Mucosa of rectum (tissue), 2 donors: ENCODE data around the gene SSR1.
A peak's percentile ranks its signal among the peaks of the same experiment; 100 is the strongest.
"Not testable (repeated sequence)": the region's sequence is repeated elsewhere in the genome, so short reads cannot be mapped to it uniquely, and the experiment has no call there.

Source experiments
- H3K27ac ChIP-seq, 2 donors: one replicate each; pipeline ENCODE4 v1.7.0; 2013; ENCODE audit warnings: inconsistent platforms in 2 of 2, low read depth in 2 of 2, low read length in 2 of 2
- H3K27me3 ChIP-seq, 2 donors: one replicate each; pipeline ENCODE4 v1.7.0; 2013; ENCODE audit warnings: low read length in 2 of 2; ENCODE audit not compliant: control insufficient read depth in 2 of 2, insufficient read depth in 2 of 2
- H3K36me3 ChIP-seq, 2 donors: one replicate each; pipeline ENCODE4 v1.7.0; 2013; ENCODE audit warnings: low read length in 2 of 2; ENCODE audit not compliant: control insufficient read depth in 2 of 2, insufficient read depth in 2 of 2
- H3K4me1 ChIP-seq, 2 donors: one replicate each; pipeline ENCODE4 v1.7.0; 2013; ENCODE audit warnings: low read length in 2 of 2, mild to moderate bottlenecking in 1 of 2; ENCODE audit not compliant: control insufficient read depth in 2 of 2, insufficient read depth in 2 of 2
- H3K4me3 ChIP-seq, 2 donors: one replicate each; pipeline ENCODE4 v1.7.0; 2013; ENCODE audit warnings: low read length in 2 of 2
- H3K9ac ChIP-seq, 2 donors: one replicate each; pipeline ENCODE4 v1.7.0; 2013; ENCODE audit warnings: low read length in 2 of 2, low read depth in 1 of 2, mild to moderate bottlenecking in 1 of 2
- H3K9me3 ChIP-seq, 2 donors: one replicate each; pipeline ENCODE4 v1.7.0; 2013; ENCODE audit warnings: low read length in 2 of 2; ENCODE audit not compliant: control insufficient read depth in 2 of 2
- donor health status: healthy.
- donor health status: Normal muscosa, but diverticular disease.

SSR1 gene

DNA sequence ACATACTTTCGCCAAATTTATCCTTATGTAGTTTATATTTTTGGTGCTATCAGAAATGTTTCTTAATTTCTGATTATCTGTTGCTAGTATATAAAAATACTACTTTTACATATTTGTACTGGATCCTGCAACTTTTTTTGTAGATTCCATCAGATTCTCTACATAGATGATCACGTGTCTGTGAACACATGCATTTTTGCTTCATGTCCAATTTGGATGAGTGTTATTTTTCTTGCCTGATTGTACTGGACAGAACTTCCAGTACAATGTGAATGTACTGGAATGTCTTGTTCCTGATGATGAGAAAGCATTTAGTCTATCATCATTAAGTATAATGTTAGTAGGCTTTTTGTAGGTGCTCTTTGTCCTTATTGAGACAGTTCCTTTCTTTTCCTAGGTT is 25.0 kb upstream of the SSR1 start:
- no peaks in the 10 kb centered on the region for H3K27me3 ChIP-seq
- H3K4me3 ChIP-seq = no peak overlapping the region
- H3K4me1 ChIP-seq = no peaks in the 10 kb centered on the region
- H3K27ac ChIP-seq = no peak overlapping the region
- no peak overlapping the region for H3K9ac ChIP-seq
- H3K9me3 ChIP-seq = no peaks in the 10 kb centered on the region
- no peaks in the 10 kb centered on the region for H3K36me3 ChIP-seq

DNA sequence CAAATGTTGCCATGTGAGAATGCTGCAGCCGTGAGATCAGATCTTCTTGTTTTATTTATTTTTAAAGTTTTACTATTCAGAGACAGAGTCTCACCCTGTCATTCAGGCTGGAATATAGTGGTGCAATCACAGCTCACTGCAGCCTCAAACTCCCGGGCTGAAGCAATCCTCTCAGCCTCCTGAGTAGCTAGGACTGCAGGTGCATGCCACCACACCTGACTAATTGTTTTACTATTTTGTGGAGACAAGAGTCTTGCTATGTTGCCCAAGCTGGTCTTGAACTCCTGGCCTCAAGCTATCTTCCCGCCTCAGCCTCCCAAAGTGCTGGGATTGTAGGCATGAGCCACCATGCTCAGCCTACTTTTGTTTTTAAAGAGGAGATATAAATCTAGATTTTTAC is 22.5 kb upstream of the SSR1 start:
- no peak overlapping the region for H3K4me3 ChIP-seq
- no peaks in the 10 kb centered on the region for H3K4me1 ChIP-seq
- H3K36me3 ChIP-seq = no peaks in the 10 kb centered on the region
- H3K9ac ChIP-seq = no peak overlapping the region
- no peaks in the 10 kb centered on the region for H3K27me3 ChIP-seq
- no peak overlapping the region for H3K27ac ChIP-seq
- no peaks in the 10 kb centered on the region for H3K9me3 ChIP-seq

DNA sequence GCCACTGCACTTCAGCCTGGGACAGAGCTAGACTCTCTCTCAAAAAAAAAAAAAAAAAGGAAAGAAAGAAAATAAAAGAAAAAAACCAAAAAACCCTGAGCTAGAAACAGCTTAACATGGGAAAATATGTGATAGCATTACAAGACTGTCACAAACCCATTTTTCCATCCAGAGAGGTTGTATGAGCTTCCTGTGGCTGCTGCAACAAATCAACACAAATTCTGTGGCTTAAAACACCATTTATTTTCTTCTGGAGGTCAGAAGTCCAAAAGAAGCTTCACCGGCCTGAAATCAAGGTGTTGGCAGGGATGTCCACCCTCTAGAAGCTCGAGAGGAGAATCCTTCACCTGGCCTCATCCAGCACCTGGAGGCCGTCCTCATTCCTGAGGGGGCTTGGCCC is 21.7 kb upstream of the SSR1 start:
- H3K4me1 ChIP-seq = no peaks in the 10 kb centered on the region
- H3K27me3 ChIP-seq = no peaks in the 10 kb centered on the region
- H3K4me3 ChIP-seq = no peak overlapping the region
- no peaks in the 10 kb centered on the region for H3K36me3 ChIP-seq
- no peaks in the 10 kb centered on the region for H3K9me3 ChIP-seq
- H3K9ac ChIP-seq = no peak overlapping the region
- no peak overlapping the region for H3K27ac ChIP-seq

DNA sequence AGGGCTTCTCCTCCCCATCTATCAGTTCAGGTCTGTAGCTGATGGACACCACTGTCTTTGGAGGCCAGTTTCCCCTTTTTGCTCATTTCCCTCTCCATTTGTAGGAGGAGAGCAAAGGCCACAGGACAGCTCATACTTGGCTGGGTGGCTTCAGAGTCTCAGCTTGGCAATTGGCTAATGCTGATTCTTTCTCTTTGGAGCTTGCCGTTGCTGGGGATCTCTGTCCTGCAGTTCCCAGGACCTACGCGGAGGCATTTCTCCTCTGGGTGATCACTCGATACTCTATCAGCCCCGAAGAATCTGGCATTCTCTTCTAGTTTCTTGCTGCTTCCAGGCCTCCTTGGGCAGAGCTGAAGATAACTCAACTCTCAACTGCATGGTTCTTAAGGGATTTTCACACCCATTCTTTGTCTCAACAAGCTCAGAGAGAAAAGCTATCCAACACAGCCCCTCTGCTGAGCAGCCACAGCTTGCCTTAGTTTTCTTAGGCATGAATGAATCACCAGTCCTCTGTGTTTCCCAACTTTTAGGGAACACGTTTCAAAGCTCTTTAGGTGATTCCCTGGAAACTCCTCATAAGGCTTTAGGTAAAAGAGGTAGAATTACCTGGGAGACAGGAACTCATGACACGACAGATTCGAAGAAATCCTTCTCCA is 19.2 kb upstream of the SSR1 start:
- no peaks in the 10 kb centered on the region for H3K36me3 ChIP-seq
- no peaks in the 10 kb centered on the region for H3K9me3 ChIP-seq
- no peak overlapping the region for H3K27ac ChIP-seq
- H3K9ac ChIP-seq = no peak overlapping the region
- H3K27me3 ChIP-seq = no peaks in the 10 kb centered on the region
- H3K4me1 ChIP-seq = no peaks in the 10 kb centered on the region
- H3K4me3 ChIP-seq = no peak overlapping the region

DNA sequence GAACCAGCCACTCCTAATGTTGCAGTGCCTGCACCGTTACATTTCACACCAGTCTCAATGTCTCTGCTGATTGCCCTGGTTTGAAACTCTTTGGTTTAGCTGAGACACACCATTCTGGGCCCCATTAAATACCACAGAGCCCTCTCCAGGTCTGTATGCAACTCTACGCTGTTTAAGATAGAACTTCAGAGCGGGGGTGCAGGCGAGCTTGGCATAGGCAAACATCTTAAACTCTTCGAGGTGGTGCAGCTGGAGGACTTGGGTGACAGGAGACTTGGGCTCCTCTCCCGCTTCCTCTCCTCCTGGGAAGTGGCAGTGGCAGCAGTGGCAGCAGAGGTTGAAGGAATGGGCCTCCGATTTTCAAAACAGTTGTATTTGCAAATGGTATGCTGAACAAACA is 18.5 kb upstream of the SSR1 start:
- H3K4me1 ChIP-seq = no peaks in the 10 kb centered on the region
- H3K27me3 ChIP-seq = no peaks in the 10 kb centered on the region
- H3K9me3 ChIP-seq = no peaks in the 10 kb centered on the region
- no peak overlapping the region for H3K27ac ChIP-seq
- no peak overlapping the region for H3K4me3 ChIP-seq
- H3K36me3 ChIP-seq = no peaks in the 10 kb centered on the region
- no peak overlapping the region for H3K9ac ChIP-seq

DNA sequence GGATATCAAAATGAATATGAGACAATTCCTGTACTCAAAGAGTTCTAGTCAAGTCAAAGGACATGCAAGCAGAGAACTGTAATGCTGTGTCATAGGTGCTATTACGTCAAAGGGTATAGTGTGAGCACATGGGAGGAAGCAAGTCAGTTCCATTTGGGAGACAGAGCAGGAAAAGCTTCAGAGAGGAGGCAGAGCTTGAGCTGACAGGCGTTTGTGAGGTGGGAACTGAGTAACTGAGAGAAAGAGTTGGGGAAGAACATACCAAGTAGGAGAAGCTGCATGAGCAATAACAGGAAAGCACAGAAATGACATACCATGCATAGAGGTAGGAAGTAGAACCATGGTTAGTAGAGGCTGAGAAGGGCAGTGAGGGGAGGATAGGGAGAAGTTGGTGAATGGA is 15.2 kb upstream of the SSR1 start:
- Histone ChIP-seq H3K4me3 (no peak overlapping the region), H3K9ac (no peak overlapping the region)

DNA sequence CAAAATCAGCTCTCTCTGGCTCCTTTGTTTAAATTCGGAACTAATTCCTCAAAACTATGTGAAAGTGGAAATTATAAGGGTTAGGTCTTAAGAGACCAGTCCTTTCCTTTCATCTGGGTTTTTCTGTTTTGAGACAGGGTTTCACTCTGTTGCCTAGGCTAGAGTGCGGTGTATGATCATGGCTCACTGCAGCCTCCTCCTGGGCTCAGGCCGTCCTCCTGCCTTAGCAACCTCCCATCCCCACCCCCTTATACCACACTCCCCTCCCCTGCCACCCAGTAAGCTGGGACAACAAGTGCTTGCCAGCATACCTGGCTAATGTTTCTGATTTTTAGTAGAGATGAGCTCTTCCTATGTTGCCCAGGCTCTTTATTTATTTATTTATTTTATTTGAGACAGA is 12.8 kb upstream of the SSR1 start:
- no peaks in the 10 kb centered on the region for H3K36me3 ChIP-seq
- no peak overlapping the region for H3K9ac ChIP-seq
- no peak overlapping the region for H3K4me3 ChIP-seq
- H3K27me3 ChIP-seq = no peaks in the 10 kb centered on the region
- H3K27ac ChIP-seq = no peak overlapping the region
- H3K4me1 ChIP-seq = no peaks in the 10 kb centered on the region
- no peaks in the 10 kb centered on the region for H3K9me3 ChIP-seq

More for the DNA sequence above, 15.2 kb upstream of the SSR1 start:
- Histone ChIP-seq H3K27ac (no peak overlapping the region), H3K4me1 (no peaks in the 10 kb centered on the region), H3K27me3 (no peaks in the 10 kb centered on the region), H3K9me3 (no peaks in the 10 kb centered on the region), H3K36me3 (no peaks in the 10 kb centered on the region)

DNA sequence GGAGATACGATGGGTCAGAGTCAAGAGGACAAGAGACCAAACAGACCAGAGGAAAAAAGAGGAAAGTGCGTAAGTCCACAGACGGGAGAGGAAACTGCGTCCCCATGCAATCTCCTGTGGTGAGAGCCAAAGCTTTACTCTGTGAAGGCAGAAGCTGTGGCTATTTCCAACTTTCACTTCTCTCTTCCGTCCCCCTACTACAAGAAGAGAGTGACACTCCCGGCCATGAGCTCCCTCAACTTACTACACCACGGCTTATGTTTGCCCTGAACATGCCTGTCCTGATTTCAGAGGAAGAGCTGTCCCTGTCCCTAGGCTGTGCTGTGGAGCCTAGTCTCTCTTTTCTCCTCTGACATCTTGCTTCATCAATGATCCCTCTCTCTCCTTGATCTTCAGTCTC is 11.5 kb upstream of the SSR1 start:
- Histone ChIP-seq H3K36me3 (no peaks in the 10 kb centered on the region), H3K27ac (peak overlapping the region in 1 of 2 donors; percentile 32), H3K9me3 (no peaks in the 10 kb centered on the region), H3K4me1 (no peaks in the 10 kb centered on the region), H3K9ac (no peak overlapping the region), H3K27me3 (no peaks in the 10 kb centered on the region), H3K4me3 (no peak overlapping the region)

DNA sequence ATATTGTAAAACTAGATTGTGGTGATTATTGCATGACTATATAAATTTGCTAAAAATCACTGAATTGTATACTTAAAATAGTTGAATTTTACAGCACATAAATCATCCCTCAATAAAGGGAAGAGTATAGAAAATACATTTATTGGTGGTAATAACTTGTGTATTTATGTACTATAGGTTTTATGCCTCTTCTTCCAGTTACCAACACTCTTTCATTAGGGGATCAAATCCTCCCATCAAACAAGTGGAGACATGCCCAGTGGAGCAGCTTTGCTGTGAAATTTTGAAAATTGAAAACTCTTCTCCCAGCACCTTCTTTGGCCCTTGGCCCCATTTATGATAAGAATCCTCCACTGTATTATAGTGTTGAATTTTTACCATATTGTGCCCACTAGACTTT is 10.1 kb upstream of the SSR1 start:
- H3K9ac ChIP-seq = no peak overlapping the region
- H3K4me1 ChIP-seq = no peaks in the 10 kb centered on the region
- H3K27me3 ChIP-seq = no peaks in the 10 kb centered on the region
- H3K9me3 ChIP-seq = no peaks in the 10 kb centered on the region
- no peak overlapping the region for H3K4me3 ChIP-seq
- H3K27ac ChIP-seq = no peak overlapping the region
- H3K36me3 ChIP-seq = no peaks in the 10 kb centered on the region

DNA sequence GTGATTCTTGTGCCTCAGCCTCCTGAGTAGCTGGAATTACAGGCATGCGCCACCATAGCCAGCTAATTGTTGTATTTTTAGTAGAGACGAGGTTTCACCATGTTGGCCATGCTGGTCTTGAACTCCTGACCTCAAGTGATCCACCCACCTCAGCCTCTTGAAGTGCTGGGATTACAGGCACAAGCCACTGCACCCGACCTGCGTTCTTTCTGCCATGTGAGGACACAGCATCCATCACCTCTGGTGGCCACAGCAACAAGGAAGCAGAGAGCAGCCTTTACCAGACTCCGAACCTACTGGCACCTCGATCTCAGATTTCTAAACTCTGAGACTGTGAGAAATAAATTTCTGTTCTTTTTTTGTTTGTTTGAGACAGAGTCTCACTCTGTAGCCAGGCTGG is 8.9 kb upstream of the SSR1 start:
- H3K9ac ChIP-seq, H3K27me3 ChIP-seq, H3K4me3 ChIP-seq, H3K9me3 ChIP-seq, H3K36me3 ChIP-seq, H3K4me1 ChIP-seq, H3K27ac ChIP-seq: not testable (repeated sequence)

DNA sequence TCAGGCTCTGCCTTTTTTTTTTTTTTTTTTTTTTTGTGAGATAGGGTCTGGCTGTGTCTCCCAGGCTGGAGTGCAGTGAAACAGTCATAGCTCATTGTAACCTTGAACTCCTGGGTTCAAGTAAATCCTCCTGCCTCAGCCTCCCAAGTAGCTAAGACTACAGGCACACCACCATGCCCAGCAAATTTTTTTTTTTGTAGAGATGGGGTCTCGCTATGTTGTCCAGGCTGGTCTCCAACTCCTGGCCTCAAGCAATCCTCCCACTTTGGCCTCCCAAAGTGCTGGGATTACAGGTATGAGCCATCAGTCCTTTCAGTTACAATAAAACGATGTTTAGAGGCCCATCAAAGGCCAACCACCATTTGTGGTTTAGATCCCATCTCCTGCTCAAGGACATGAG is 6.4 kb upstream of the SSR1 start:
- not testable (repeated sequence) for H3K9ac ChIP-seq, H3K4me1 ChIP-seq, H3K27me3 ChIP-seq, H3K36me3 ChIP-seq, H3K27ac ChIP-seq, H3K4me3 ChIP-seq, H3K9me3 ChIP-seq
